ENCODE data around the gene DDX54.

Gene DDX54

GRCh38 chr12:113186033-113186365 is 721 bp upstream of the DDX54 start:
- no peak for DNase-seq

- peak; percentile 83 to 85 for DNase-seq
Observed at GRCh38 chr12:113184900-113185179, 438 bp downstream of the DDX54 start.

- no peak for DNase-seq
Observed at GRCh38 chr12:113184098-113184899, 979 bp downstream of the DDX54 start.

- DNase-seq, result no peak
Observed at GRCh38 chr12:113183030-113183589, 2.2 kb downstream of the DDX54 start.

GRCh38 chr12:113181975-113182374 is 3.3 kb downstream of the DDX54 start:
- DNase-seq, result no peak

GRCh38 chr12:113180333-113180732 is 4.9 kb downstream of the DDX54 start:
- no peak for DNase-seq

- DNase-seq, result no peak
Observed at GRCh38 chr12:113179023-113179422, 6.3 kb downstream of the DDX54 start.

GRCh38 chr12:113174461-113175384 is 10.6 kb downstream of the DDX54 start:
- DNase-seq, result peak; percentile 77

GRCh38 chr12:113173081-113173698 is 12.1 kb downstream of the DDX54 start:
- DNase-seq, result no peak

GRCh38 chr12:113172185-113172584 is 13.1 kb downstream of the DDX54 start:
- DNase-seq, result no peak

- DNase-seq, result no peak
Observed at GRCh38 chr12:113171543-113171942, 13.7 kb downstream of the DDX54 start.

- no peak for DNase-seq
Observed at GRCh38 chr12:113170926-113171325, 14.4 kb downstream of the DDX54 start.

GRCh38 chr12:113170457-113170856 is 14.8 kb downstream of the DDX54 start:
- DNase-seq, result no peak

GRCh38 chr12:113169697-113170096 is 15.6 kb downstream of the DDX54 start:
- DNase-seq, result no peak

GRCh38 chr12:113167868-113168267 is 17.4 kb downstream of the DDX54 start:
- no peak for DNase-seq

- DNase-seq, result no peak
Observed at GRCh38 chr12:113165521-113166450, 19.5 kb downstream of the DDX54 start.

GRCh38 chr12:113164014-113164413 is 21.3 kb downstream of the DDX54 start:
- no peak for DNase-seq

- DNase-seq, result no peak
Observed at GRCh38 chr12:113163030-113163360, 22.3 kb downstream of the DDX54 start.

GRCh38 chr12:113162102-113163029 is 22.9 kb downstream of the DDX54 start:
- no peak for DNase-seq

- peak; percentile 11 to 18 for DNase-seq
Observed at GRCh38 chr12:113161415-113162016, 23.8 kb downstream of the DDX54 start.

GRCh38 chr12:113159937-113160336 is 25.3 kb downstream of the DDX54 start:
- no peak for DNase-seq

All from activated CD4-positive, alpha-beta T cell treated with anti-CD3 and anti-CD28 coated beads, Interleukin-2, amount 50 U/mL, for 4 hours (primary cell).